ENCODE results near the gene CPA5.
"Not testable (repeated sequence)": the region's sequence is repeated elsewhere in the genome, so short reads cannot be mapped to it uniquely, and the experiment has no call there.

CPA5 gene
- 0.07 to 0.24 reads per million in 2 donors for total RNA-seq

- no peak for DNase-seq
Measured at GRCh38 chr7:130344271-130344866, at the start of gene CPA5. Gene CPA5 (plus strand): TSS chr7:130344816. CDS start chr7:130346486, 1,670 bp downstream.

GRCh38 chr7:130296221-130296951 is 48.2 kb upstream of the CPA5 start:
- DNase-seq: no peak

GRCh38 chr7:130297628-130298543 is 46.7 kb upstream of the CPA5 start:
- DNase-seq: no peak

- DNase-seq: no peak
Measured at GRCh38 chr7:130298544-130299326, 45.9 kb upstream of the CPA5 start.

GRCh38 chr7:130299866-130300265 is 44.8 kb upstream of the CPA5 start:
- no peak for DNase-seq

- DNase-seq: no peak
Measured at GRCh38 chr7:130301501-130302020, 43.1 kb upstream of the CPA5 start.

- DNase-seq: no peak
Measured at GRCh38 chr7:130302649-130303048, 42.0 kb upstream of the CPA5 start.

GRCh38 chr7:130303127-130303526 is 41.5 kb upstream of the CPA5 start:
- DNase-seq: no peak

GRCh38 chr7:130303551-130303950 is 41.1 kb upstream of the CPA5 start:
- no peak for DNase-seq

- DNase-seq: no peak
Measured at GRCh38 chr7:130303982-130304381, 40.6 kb upstream of the CPA5 start.

GRCh38 chr7:130304878-130305277 is 39.7 kb upstream of the CPA5 start:
- DNase-seq: no peak

GRCh38 chr7:130305433-130306042 is 39.1 kb upstream of the CPA5 start:
- DNase-seq: no peak

GRCh38 chr7:130309986-130310385 is 34.6 kb upstream of the CPA5 start:
- DNase-seq: no peak

- no peak for DNase-seq
Measured at GRCh38 chr7:130314305-130314704, 30.3 kb upstream of the CPA5 start.

- DNase-seq: no peak
Measured at GRCh38 chr7:130319541-130319940, 25.1 kb upstream of the CPA5 start.

GRCh38 chr7:130321542-130322229 is 22.9 kb upstream of the CPA5 start:
- not testable (repeated sequence) for DNase-seq

- DNase-seq: no peak
Measured at GRCh38 chr7:130322615-130323014, 22.0 kb upstream of the CPA5 start.

- DNase-seq: no peak
Measured at GRCh38 chr7:130324306-130324943, 20.2 kb upstream of the CPA5 start.

- no peak for DNase-seq
Measured at GRCh38 chr7:130329681-130330080, 14.9 kb upstream of the CPA5 start.

- no peak for DNase-seq
Measured at GRCh38 chr7:130332259-130333053, 12.2 kb upstream of the CPA5 start.
